HepG2 (cell line): Measurements from ENCODE around the gene OAS3.

Experiments used
- CREB1 ChIP-seq, 2 experiments: fragments of 450-650 bp in 1 of 2; IDR thresholded peaks; 2 replicates each; pipeline ENCODE4 v1.6.1; 2016 to 2017; ENCODE audit warnings: control low read depth in 1 of 2, mild to moderate bottlenecking in 1 of 2, missing compliant biosample characterization in 1 of 2, missing genetic modification characterization in 1 of 2
- EZH2 ChIP-seq: conservative IDR thresholded peaks from 2 replicates; pipeline ENCODE4 v1.6.1; 2012; ENCODE audit warnings: mild to moderate bottlenecking, low read depth, low read length, moderate library complexity
- POLR2AphosphoS5 ChIP-seq: IDR thresholded peaks from 2 replicates; pipeline ENCODE4 v1.6.1; 2012; ENCODE audit warnings: low read depth, low read length
- REPIN1 ChIP-seq: sonication (generic); formaldehyde crosslinking; IDR thresholded peaks from 2 replicates; pipeline ENCODE4 v1.8.0; 2022; ENCODE audit warnings: missing genetic modification reagents, low read depth, mild to moderate bottlenecking, borderline replicate concordance
- TCF7L2 ChIP-seq: IDR thresholded peaks from 2 replicates; pipeline ENCODE4 v1.6.1; 2011; ENCODE audit warnings: mild to moderate bottlenecking, low read depth, low read length, moderate library complexity
- ZFP36 ChIP-seq: fragments of 150-350 bp; IDR thresholded peaks from 2 replicates; pipeline ENCODE4 v1.6.1; 2018; ENCODE audit warnings: borderline replicate concordance, low read length, low read depth; ENCODE audit not compliant: partially characterized antibody

DNA sequence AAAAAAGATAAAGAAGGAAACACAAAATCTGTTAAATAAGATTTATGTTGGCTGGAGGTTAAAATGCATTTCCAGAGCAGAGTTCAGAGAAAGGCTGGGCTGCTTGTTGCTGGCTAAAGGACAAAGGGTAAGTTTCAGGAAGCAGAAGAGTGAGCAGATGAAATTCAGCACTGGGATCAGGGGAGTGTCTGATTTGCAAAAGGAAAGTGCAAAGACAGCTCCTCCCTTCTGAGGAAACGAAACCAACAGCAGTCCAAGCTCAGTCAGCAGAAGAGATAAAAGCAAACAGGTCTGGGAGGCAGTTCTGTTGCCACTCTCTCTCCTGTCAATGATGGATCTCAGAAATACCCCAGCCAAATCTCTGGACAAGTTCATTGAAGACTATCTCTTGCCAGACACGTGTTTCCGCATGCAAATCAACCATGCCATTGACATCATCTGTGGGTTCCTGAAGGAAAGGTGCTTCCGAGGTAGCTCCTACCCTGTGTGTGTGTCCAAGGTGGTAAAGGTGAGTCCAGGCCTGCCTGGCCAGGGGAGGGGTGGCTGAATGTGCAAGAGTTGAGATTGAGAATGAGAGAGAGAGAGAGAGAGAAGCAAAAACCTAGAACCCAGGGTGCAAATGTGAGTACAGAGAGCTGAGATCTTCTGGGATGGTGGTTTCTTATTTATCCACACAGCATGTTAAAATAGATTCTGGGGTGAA, 31.4 kb upstream of the OAS3 start, which contains the start of gene OAS1:
- TF ChIP-seq EZH2 (no peak), POLR2AphosphoS5 (no peak), TCF7L2 (no peak), CREB1 (IDR thresholded peaks at IDR 0.05) (no peak), CREB1 (CRISPR knock-in tag; IDR thresholded peaks at IDR 0.05) (peak; percentile 27; the same call in 1 of the 2 replicates), REPIN1 (CRISPR knock-in tag) (no peak), ZFP36 (no peak)
